Sigmoid colon (tissue), 7 donors: Measurements from ENCODE around the gene CPA1. TPM values are rescaled to one million over a fixed set of nuclear protein-coding genes. Genes with fewer than 3 reads are reported as not detected.

ENCODE experiments used
- DNase-seq: peaks from one replicate; pipeline ENCODE4 v3.0.0-alpha.2; 2019
- H3K27ac ChIP-seq, 4 donors: fragments of 200-600 bp; sonication (generic); one replicate each; pipeline ENCODE4 v1.5.1; 2016 to 2019; ENCODE audit warnings: mild to moderate bottlenecking in 1 of 4
- H3K27me3 ChIP-seq, 3 donors: fragments of 200-600 bp; sonication (generic); one replicate each; pipeline ENCODE4 v1.5.1; 2019; ENCODE audit warnings: mild to moderate bottlenecking in 1 of 3
- H3K36me3 ChIP-seq, 4 donors: fragments of 200-600 bp; sonication (generic); one replicate each; pipeline ENCODE4 v1.5.1; 2016 to 2019
- H3K4me1 ChIP-seq, 4 donors: fragments of 200-600 bp; sonication (generic); one replicate each; pipeline ENCODE4 v1.5.1; 2017 to 2019
- H3K4me3 ChIP-seq, 4 donors: fragments of 200-600 bp; sonication (generic); one replicate each; pipeline ENCODE4 v1.5.1; 2017 to 2019; ENCODE audit warnings: mild to moderate bottlenecking in 2 of 4, moderate library complexity in 1 of 4
- H3K9me3 ChIP-seq, 4 donors: fragments of 200-600 bp in 3 of 4; sonication (generic) in 3 of 4; one replicate each; pipeline versions ENCODE4 v1.5.1 to v1.6.1; 2013 to 2019
- EP300 ChIP-seq, 4 donors: sonication (generic); formaldehyde crosslinking; IDR thresholded peaks; one replicate each; pipeline ENCODE4 v1.6.1; 2017; ENCODE audit warnings: antibody characterized with exemption in 4 of 4
- POLR2A ChIP-seq, 2 donors: fragments of 450-650 bp; IDR thresholded peaks; one replicate each; pipeline ENCODE4 v1.6.1; 2016; ENCODE audit warnings: antibody characterized with exemption in 2 of 2, mild to moderate bottlenecking in 2 of 2, moderate library complexity in 2 of 2
- POLR2AphosphoS5 ChIP-seq, 4 donors: sonication (generic); formaldehyde crosslinking; IDR thresholded peaks; one replicate each; pipeline ENCODE4 v1.6.1; 2017; ENCODE audit warnings: antibody characterized with exemption in 4 of 4
- WGBS, 2 donors: extraction: QIAGEN DNeasy Blood & Tissue Kit; methylation state at CpG; one replicate each; pipeline ENCODE4 v1.1.7; 2013; 5-methylcytosine and 5-hydroxymethylcytosine counted together
- intact Hi-C: fragments of 100-400 bp; cut with DNase I; formaldehyde crosslinking; loops from one replicate; pipeline ENCODE4 v1.15.1; 2023
- polyA plus RNA-seq, 3 donors: library from polyadenylated mRNA; stranded (reverse); fragments of 200-250 nt; gene quantifications; one replicate each; pipeline ENCODE4 v1.2.3, GENCODE V29; 2013
- total RNA-seq, 4 donors: library from RNA; depleted of rRNA; stranded (reverse); fragments of >200 nt; gene quantifications; one replicate each; pipeline ENCODE4 v1.1.0, GENCODE V29; 2016
- TF ChIP-seq, protein P1 (sequence below), 4 experiments: fragments of 450-650 bp in 3 of 4; fragments of 200-600 bp in 1 of 4; IDR thresholded peaks; one replicate each; pipeline ENCODE4 v1.5.1; 2016 to 2019; ENCODE audit warnings: antibody characterized with exemption in 4 of 4, mild to moderate bottlenecking in 3 of 4, moderate library complexity in 2 of 4
- donor health status: healthy with polysubstance abuse.
- donor health status: Bipolar disorder and iron deficiency.
- donor health status: healthy.

CPA1 gene
- total and polyA plus RNA-seq, 7 donors, result 0.34 to 7.8 (median 1.7) TPM; not detected in 3

DNA sequence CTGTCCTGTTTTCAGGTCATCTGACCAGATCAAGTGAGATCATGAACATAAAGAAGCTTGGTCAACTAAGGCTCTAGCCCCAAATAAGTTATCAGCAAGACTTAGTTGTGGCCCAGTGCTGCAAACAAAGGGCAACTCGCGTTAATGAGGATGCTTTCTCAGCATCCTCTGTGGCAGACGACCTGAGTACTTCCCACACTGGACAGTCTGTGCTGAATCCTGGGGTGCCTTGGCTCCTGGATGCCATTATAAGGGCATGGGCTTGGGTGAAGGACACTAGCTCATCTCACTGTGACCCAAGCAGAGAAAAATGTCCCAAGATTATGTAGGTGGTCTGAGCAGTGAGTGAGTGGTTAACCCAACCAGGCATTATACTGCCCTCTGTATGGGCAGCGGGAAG is 21.8 kb upstream of the CPA1 start:
- no peaks in the 10 kb centered on the region for H3K9me3 ChIP-seq
- intact Hi-C loops, result no loop called here
- H3K4me1 ChIP-seq, result peaks cover 0 to 22% (median 17%) of the 10 kb centered on the region in 4 donors
- no peak overlapping the region for H3K27ac ChIP-seq
- WGBS, 2 donors, result 94% methylated on average over 4 of the region's 4 CpGs
- H3K36me3 ChIP-seq, result no peaks in the 10 kb centered on the region
- H3K4me3 ChIP-seq, result no peak overlapping the region
- TF ChIP-seq EP300 (IDR thresholded peaks at IDR 0.05) (no peak), POLR2A (IDR thresholded peaks at IDR 0.05) (no peak), POLR2AphosphoS5 (IDR thresholded peaks at IDR 0.05) (no peak)
- TF ChIP-seq, protein P1, sequence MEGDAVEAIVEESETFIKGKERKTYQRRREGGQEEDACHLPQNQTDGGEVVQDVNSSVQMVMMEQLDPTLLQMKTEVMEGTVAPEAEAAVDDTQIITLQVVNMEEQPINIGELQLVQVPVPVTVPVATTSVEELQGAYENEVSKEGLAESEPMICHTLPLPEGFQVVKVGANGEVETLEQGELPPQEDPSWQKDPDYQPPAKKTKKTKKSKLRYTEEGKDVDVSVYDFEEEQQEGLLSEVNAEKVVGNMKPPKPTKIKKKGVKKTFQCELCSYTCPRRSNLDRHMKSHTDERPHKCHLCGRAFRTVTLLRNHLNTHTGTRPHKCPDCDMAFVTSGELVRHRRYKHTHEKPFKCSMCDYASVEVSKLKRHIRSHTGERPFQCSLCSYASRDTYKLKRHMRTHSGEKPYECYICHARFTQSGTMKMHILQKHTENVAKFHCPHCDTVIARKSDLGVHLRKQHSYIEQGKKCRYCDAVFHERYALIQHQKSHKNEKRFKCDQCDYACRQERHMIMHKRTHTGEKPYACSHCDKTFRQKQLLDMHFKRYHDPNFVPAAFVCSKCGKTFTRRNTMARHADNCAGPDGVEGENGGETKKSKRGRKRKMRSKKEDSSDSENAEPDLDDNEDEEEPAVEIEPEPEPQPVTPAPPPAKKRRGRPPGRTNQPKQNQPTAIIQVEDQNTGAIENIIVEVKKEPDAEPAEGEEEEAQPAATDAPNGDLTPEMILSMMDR (IDR thresholded peaks at IDR 0.05), result no peak
- no peaks in the 10 kb centered on the region for H3K27me3 ChIP-seq
- DNase-seq, result peak; percentile 22

DNA sequence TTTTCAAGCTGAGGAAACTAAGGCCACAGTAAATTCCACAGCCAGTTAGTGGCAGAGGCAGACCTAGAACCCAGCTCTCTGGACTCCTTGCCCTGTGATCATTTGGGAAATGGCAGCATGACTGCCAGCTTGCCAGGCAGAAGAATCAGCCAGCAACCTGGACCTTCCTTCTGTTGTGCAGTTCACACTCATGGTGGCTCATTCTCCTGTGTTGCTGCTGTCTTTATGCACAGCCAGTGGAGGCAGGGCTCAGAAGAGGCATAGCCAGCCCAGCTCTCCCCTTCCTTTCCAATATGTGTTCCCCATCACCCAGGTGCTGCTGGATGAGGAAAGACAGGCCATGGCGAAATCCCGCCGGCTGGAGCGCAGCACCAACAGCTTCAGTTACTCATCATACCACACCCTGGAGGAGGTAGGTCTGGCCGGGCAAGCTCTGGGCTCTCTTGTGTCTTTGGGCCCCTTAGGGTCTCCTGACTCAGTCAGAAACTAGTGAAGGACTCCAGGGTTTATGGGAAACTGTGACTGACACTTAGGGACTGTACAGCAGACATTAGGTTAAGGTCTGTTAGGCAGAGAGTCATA is 20.9 kb upstream of the CPA1 start:
- no peak overlapping the region for H3K27ac ChIP-seq
- 93% methylated on average over 5 of the region's 5 CpGs for WGBS, 2 donors
- H3K9me3 ChIP-seq, result no peaks in the 10 kb centered on the region
- no peaks in the 10 kb centered on the region for H3K36me3 ChIP-seq
- no peak overlapping the region for H3K4me3 ChIP-seq
- peaks cover 0 to 22% (median 18%) of the 10 kb centered on the region in 4 donors for H3K4me1 ChIP-seq
- TF ChIP-seq EP300 (IDR thresholded peaks at IDR 0.05) (no peak), POLR2AphosphoS5 (IDR thresholded peaks at IDR 0.05) (no peak), POLR2A (IDR thresholded peaks at IDR 0.05) (no peak)
- TF ChIP-seq, protein P1 (IDR thresholded peaks at IDR 0.05), result no peak
- DNase-seq, result peak; percentile 52
- H3K27me3 ChIP-seq, result no peaks in the 10 kb centered on the region
- intact Hi-C loops, result no loop called here

DNA sequence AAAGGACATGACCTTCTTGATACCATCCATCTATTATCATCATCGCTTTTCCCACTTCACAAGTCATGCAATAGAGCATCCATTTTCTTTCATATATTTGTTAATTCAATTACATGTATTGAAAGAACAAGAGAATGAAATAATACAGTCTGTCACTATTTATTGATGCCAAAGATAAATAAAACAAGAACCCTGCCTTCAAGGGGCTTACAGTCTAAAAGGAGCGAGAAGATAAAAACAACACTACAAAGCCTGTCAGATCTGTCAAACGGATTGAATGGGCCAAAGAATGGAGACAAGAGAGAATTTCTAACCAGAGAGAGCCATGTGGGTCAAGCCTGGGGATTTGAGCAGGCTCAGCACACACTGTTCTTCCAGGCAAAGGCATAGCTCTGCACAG is 19.8 kb upstream of the CPA1 start:
- WGBS, 2 donors, result 92 to 94% methylated on average over 3 of the region's 3 CpGs
- TF ChIP-seq EP300 (IDR thresholded peaks at IDR 0.05) (no peak), POLR2A (IDR thresholded peaks at IDR 0.05) (no peak), POLR2AphosphoS5 (IDR thresholded peaks at IDR 0.05) (no peak)
- TF ChIP-seq, protein P1 (IDR thresholded peaks at IDR 0.05), result no peak
- DNase-seq, result no peak
- Histone ChIP-seq H3K9me3 (no peaks in the 10 kb centered on the region), H3K27me3 (no peaks in the 10 kb centered on the region), H3K27ac (no peak overlapping the region), H3K36me3 (no peaks in the 10 kb centered on the region), H3K4me1 (peaks cover 0 to 22% (median 18%) of the 10 kb centered on the region in 4 donors), H3K4me3 (no peak overlapping the region)
- intact Hi-C loops, result no loop called here

DNA sequence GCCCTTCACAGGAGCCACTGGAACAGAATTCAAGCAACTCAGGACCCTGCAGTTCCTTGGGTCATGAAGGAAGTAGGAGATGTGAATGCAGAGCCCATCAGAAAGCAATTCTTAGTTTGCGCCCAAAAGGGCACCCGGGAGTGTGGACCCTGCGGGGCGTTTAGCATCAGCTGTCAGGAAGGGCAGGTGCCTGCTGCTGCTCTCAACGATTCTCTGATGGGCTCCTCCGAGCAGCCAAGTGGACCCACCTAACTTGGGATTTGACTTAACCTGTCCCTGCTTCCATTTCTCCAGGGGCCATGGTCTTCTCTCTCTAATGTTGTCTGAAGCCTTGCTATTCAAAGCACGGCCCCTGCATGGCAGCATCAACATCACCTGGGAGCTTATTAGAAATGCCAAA is 18.6 kb upstream of the CPA1 start:
- peak; percentile 35 for DNase-seq
- H3K27ac ChIP-seq, result no peak overlapping the region
- no peaks in the 10 kb centered on the region for H3K36me3 ChIP-seq
- no peak for TF ChIP-seq POLR2A (IDR thresholded peaks at IDR 0.05)
- TF ChIP-seq, protein P1 (IDR thresholded peaks at IDR 0.05), result no peak
- no peak for TF ChIP-seq EP300 (IDR thresholded peaks at IDR 0.05)
- no peak for TF ChIP-seq POLR2AphosphoS5 (IDR thresholded peaks at IDR 0.05)
- no peaks in the 10 kb centered on the region for H3K9me3 ChIP-seq
- peaks cover 0 to 12% (median 8%) of the 10 kb centered on the region in 4 donors for H3K4me1 ChIP-seq
- 95 to 96% methylated on average over 7 of the region's 7 CpGs for WGBS, 2 donors
- no peak overlapping the region for H3K4me3 ChIP-seq
- no peaks in the 10 kb centered on the region for H3K27me3 ChIP-seq
- intact Hi-C loops, result no loop called here
